ENCODE measurements around the gene TBRG4. TPM values are rescaled to one million over a fixed set of nuclear protein-coding genes. Genes with fewer than 3 reads are reported as not detected.
A peak's percentile ranks its signal among the peaks of the same experiment; 100 is the strongest.

TBRG4 gene
- total and polyA plus RNA-seq, 2 donors (not counting 3 experiments of a cell fraction or from before 2014, with no cell fraction given): 43.7 to 56.7 TPM

- intact Hi-C loops (cut with micrococcal nuclease): loop anchor here (5.0 kb wide), 1 partner anchor 104 kb away; no protein-coding TSS in a partner anchor
- Histone ChIP-seq H3K27me3 (ENCODE audit: control insufficient read depth in 2 of 2, insufficient read depth in 2 of 2, low read length in 2 of 2) (no peaks in the 10 kb centered on the region), H3K9me1 (replicated peaks; ENCODE audit: control insufficient read depth, extremely low read depth, insufficient read depth, low read length) (no peaks in the 10 kb centered on the region), H3K4me2 (ENCODE audit: insufficient read depth, low read length) (no peak overlapping the region), H3K36me3 (ENCODE audit: control insufficient read depth in 2 of 2, extremely low read depth in 1 of 2, insufficient read depth in 2 of 2, low read length in 2 of 2) (peaks cover 4 to 40% of the 10 kb centered on the region in 2 experiments), H4K20me1 (replicated peaks; ENCODE audit: control insufficient read depth, extremely low read depth, insufficient read depth, low read length) (no peaks in the 10 kb centered on the region), H3K4me1 (ENCODE audit: control insufficient read depth, extremely low read depth, insufficient read depth, low read length) (no peaks in the 10 kb centered on the region), H3K9ac (replicated peaks; ENCODE audit: extremely low read depth, insufficient read depth, low read length) (no peak overlapping the region), H3K79me2 (ENCODE audit: control insufficient read depth, insufficient read depth, low read length) (no peaks in the 10 kb centered on the region), H3K9me3 (replicated peaks; ENCODE audit: control insufficient read depth, insufficient read depth, low read length) (no peaks in the 10 kb centered on the region), H3K27ac (ENCODE audit: insufficient read depth, low read depth, low read length) (no peak overlapping the region), H3K4me3 (replicated peaks in 1 of 3; ENCODE audit: insufficient read depth in 1 of 3, low read depth in 1 of 3, low read length in 3 of 3) (no peak overlapping the region), H2AFZ (ENCODE audit: low read depth, low read length) (no peak overlapping the region)
- TF ChIP-seq GATA2 (IDR thresholded peaks at IDR 0.05; ENCODE audit: insufficient read depth, insufficient read length, low read depth, low read length) (no peak), POLR2AphosphoS5 (IDR thresholded peaks at IDR 0.05; ENCODE audit: insufficient read depth, low read depth, low read length) (no peak), POLR2A (IDR thresholded peaks at IDR 0.05; ENCODE audit: low read depth, low read length) (no peak), CTCF (IDR thresholded peaks at IDR 0.05; ENCODE audit: extremely low read depth in 1 of 2, insufficient read depth in 1 of 2, low read depth in 1 of 2, low read length in 2 of 2) (no peak), JUN (IDR thresholded peaks at IDR 0.05; ENCODE audit: borderline replicate concordance, insufficient read depth, insufficient read length, low read depth) (no peak), MAX (IDR thresholded peaks at IDR 0.05; ENCODE audit: insufficient read depth, insufficient read length) (no peak), FOS (IDR thresholded peaks at IDR 0.05; ENCODE audit: borderline replicate concordance, insufficient read depth, low read length) (no peak), MYC (IDR thresholded peaks at IDR 0.05; ENCODE audit: low read depth, low read length) (no peak), EZH2 (IDR thresholded peaks at IDR 0.05; ENCODE audit: borderline replicate concordance, low read depth, low read length, severe bottlenecking) (no peak)
- CTCF ChIA-PET: interaction anchor here (1.0 kb wide), 1 partner anchor 102 kb away, joined by 3 read pairs; no protein-coding TSS in a partner anchor
- TSS peak; percentile 58 for BruUV-seq (replicated peaks)
- FAIRE-seq (no peak), DNase-seq (ENCODE audit: low read depth, low spot score) (no peak)
- POLR2A ChIA-PET: no interaction called here
- dilution Hi-C loops (cut with MboI; ENCODE audit: extremely low pct_ligation_motif_present, low sequenced_read_pairs): no loop called here
Observed at GRCh38 chr7:45075871-45076796, 35.4 kb downstream of the TBRG4 start.
